Measurements from ENCODE around the gene MAN2B2.

Gene MAN2B2

DNA sequence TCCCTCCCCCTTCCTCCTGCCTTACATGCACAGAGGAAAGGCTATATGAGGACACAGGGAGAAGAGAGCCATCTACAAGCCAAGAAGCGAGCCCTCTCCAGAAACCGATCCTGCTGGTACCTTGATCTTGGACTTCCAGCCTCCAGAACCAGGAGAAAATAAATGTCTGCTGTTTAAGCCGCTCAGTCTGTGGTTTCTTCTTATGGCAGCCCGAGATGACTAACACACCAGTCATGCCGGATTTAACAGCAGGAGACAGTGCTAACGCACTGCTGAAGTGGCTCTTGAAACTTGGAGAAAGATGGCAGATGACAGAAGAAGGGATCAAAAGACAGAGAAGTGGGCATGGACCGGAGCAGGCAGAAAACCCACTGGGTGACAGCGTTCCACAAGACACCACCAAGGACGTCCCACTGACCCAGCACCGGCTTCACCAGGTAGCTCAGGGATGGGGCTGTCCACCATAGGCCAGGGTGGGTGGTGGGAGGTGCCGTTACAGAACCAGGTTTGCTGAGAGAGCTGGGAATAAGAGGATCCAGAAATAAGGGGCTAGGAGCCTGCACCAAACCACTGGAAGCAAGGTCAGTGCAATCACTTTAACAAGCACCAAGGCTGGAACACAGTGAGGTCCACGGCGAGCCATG, 6.2 kb upstream of the MAN2B2 start:
- DNase-seq, result no peak

DNA sequence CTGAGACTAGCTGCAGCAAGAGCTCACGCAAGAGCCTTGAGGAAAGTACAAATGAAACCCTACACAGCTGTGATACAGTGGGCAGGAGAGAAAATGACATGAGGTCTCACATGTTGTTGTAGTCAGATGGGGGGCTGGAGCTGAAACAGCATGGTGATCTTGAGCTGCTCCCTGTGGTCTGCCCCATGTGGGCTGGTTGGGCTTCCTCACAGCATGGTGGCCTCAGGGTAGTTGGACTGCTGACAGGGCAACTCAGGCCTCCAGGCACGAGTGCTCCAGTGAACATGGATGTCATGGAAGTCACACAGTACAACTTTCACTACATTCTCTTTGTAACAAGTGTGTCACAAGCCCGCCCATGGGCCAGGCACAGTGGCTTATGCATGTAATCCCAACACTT, 3.4 kb upstream of the MAN2B2 start:
- no peak for DNase-seq

DNA sequence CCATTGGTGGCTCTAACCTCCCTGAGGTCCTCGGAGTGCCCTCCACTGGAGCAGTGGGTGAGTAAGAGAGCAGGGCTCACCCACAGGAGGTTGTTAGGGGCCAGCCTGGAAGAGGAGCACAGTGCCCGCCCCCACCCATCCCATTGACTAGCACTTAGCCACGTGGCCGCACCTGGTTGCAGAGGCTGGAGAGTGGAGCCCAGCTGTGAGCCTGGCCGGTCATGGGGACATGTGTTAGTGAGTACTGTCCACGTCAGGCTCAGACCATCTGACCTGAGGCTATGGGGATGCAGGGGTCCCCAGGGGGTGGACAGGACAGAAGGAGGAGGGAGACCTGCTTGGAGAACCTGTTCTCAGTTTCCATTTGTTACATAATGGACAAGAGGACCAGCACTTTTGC, 1.4 kb upstream of the MAN2B2 start:
- no peak for DNase-seq

DNA sequence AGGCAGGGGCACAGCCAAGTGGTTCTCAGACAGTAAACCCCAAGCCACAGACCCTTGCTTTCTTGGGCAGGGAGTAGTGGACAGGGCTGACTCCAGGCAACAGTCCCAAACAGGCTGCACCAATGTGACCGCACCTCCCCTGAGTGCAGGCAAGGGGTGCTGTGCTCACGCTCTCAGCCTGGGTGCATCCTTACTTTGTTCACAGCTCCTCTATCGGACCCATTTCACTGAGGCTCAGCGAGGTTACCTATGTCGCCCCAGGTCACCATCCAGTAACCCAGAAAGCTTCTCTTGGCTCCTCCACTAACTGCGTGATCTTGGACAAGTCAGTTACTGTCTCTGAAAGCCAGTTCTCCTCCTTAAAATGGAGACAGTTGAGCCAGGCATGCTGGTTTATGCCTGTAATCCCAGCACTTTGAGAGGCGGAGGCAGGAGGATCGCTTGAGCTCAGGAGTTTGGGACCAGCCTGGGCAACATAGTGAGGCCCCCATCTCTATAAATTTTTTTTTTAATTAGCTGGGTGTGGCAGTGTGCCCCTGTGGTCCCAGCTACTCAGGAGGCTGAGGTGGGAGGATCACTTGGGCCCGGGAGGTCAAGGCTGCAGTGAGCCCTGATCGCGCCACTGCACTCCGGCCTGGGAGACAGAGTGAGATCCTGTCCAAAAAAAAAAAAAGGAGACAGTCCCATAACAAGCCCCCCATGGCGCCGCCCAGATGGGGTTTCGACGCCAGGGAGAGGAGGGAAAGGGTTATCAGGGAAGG, 823 bp upstream of the MAN2B2 start:
- DNase-seq, result no peak

DNA sequence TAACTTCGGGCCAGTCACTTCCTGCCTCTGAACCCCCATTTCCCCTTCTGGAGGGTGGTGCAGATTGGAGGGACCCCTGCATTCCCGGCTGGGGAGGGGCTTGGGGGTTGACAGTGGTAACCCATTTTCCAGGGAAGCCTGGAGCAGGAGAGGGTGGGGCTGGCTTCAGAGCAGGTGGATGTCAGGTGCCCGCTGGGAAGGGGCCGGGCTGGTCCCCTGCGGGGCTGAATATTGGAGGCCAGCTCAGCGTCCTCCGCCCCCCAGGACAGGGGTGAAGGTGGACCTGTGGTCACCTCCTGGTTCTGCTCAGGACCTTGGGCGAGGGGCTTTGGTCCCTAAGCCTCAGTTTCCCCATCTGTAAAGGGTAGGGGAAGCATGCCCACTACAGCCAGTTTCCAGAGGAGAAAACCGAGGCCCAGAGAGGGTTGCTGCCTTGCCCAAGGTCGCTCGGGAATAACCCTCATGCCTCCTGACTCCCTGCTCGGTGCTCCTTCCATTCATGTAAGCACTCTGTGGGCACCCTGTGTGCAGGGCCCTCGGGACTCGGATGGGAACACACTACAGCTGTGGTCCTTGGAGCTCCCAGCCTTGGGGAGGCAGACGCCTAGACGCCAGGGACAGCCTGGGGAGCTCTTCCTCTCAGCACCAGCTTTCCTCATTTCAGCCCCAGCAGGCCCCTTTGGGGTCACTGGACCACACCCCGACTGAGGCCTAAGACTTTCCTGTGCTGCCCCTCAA, 683 bp downstream of the MAN2B2 start:
- DNase-seq, result no peak

DNA sequence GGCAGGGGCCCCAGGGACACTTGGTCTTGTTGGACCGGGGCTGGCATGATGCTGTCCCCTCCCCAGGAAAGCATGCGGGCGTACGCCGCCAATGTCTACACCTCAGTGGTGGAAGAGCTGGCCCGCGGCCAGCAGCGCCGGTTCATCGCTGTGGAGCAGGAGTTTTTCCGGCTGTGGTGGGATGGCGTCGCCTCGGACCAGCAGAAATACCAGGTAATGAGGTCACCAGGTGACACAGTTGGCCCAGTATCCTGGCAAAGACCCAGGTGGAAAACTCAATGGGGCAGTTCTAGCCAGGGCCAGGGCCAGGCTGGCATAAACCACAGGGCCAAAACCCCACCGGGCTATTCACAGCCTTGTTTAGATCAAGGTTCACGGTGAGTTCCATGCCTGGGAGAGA, 1.5 kb downstream of the MAN2B2 start:
- no peak for DNase-seq

DNA sequence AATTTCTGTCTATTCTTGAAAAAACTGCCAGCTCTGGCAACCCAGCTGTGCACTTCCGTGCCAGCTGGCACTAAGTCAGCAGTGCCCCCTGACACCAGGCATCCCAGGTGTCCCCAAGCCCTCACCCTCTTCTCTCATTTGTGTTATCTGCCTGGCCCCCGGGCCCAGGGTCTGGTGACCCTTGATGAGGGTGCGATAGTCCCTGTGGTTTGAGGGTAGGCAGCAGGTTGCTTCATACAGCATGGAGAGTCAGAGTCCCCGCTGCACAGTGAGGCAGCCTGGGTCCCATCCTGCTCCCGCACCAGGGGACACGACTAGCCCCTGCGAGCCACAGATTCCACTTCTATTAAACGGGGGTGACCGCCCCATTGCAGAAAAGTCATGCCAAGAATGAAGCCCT, 1.9 kb downstream of the MAN2B2 start:
- no peak for DNase-seq

DNA sequence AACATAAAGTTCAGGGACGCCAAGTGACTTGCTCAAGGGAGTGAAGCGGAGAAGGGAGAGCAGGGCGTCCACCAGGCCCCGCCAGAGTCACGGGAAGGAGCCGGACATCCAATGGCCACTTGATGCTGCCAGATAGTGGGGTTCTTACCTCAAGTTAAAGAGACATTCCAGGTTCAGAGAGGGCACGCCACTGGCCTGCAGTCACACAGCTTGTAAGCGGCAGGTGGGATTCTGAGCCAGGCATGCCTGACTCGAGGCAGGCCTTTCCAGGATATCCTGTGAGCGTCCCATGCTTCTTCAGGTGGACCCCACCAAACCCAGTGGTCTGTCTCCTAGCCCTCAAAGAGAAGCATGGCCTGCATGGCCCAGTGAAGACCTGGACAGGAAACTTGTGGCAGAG, 2.4 kb downstream of the MAN2B2 start:
- no peak for DNase-seq

DNA sequence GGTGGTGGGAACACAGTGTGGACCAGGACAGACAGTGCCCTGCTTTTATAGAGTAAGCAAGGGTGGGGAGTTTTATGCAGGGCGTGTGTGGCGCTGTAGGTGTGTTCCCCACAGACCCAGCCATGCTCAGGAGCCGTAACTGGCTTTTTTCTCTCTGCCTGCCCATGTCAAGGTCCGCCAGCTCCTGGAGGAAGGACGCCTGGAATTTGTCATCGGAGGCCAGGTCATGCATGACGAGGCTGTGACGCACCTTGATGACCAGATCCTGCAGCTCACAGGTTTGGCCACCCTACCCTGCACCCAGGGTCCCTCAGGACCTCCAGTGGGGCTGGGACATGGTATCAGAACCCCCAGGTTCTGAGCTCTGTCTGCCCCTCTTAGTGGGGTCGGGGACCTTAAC, 3.2 kb downstream of the MAN2B2 start:
- no peak for DNase-seq

DNA sequence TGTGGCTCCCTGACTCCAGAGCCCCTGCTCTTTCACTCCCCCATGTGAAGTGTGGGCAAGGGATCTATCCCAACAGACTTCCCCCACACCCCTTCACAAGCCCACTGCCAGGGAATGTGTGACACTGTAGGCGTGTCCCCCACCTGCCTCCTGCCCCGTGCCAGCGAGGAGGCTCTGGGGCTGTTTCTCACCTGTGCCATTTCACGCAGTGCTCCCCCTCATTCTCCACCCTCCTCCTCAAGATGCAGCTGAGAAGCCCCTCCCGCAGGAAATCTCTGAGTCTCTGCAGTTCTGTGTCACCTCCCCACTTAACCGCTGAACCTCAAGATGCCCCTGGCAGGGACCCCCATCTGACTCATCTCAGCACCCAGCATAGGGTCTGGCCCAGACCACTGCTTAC, 5.4 kb downstream of the MAN2B2 start:
- no peak for DNase-seq

DNA sequence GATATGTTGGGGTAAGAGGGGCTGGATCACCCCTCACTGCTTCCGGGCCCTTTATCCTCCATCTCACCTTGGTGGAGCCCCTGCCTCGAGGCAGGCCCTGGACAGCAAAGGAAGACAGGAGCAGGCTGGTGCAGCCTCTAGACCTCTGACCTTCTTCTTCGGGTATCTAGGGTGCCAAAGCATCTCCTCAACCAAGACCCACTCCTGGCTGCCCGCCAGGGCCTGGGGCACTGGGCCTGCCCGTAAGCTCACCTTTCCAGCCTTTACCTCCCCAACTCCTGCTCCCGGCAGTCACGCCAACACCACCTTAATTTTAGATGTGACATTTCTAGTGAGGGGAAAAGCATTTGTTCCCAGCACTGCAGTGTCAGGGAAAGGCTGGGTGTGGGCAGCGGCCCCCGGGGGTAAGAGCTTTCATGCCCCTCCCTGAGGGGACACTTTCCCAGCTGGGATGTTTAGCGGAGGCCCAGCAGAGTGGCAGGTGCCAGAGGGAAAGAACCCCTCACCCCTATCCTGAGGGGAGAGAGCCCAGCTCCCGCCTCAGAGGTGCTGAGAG, 6.7 kb downstream of the MAN2B2 start:
- DNase-seq, result no peak

DNA sequence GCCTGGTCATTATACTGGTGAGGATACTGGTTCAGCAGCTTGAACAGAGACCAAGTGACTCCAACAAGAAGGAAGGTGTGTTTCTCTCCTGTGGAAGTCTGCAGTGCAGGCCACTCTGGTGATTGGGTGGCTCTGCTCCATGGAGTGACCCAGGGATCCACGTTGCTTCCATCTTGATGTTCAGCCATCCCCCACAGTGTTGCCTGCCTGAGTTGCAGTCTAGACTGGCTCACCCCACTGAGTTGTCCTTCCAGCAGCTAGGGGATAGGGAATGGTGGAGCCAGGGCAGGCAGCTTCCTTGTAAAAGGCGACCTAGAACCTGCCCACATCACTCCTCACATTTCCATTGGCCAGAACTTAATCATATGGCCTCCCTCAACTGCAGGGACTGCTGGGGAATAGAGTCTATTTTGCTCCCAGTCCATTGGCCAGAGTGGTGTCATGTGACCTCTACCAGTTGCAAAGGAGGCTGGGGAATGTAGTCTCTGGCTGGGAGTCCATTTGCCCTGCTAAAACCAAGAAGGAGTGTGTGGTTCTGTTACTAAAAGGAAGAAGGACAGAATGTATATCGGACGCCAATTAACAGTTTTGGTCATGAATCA, 8.0 kb downstream of the MAN2B2 start:
- no peak for DNase-seq

DNA sequence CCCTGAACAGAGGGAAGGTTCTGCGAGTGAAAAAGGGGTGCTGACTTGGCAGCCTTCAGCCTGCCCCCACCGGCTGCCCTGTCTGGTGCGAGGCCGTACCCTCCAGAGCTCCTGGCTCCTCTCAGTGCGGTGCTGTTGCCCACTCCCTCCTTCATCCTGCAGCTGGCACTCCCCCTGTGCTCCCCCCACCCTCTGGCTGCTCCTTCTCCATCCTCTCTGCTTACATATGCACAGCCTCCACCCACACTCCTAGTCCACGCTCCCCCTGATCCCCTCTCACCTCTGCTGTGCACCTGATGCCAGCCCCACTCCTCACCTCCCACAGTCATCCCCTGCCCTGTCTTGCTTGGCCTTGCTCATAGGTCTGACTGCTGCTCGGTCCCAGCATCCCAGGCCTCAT, 9.9 kb downstream of the MAN2B2 start:
- no peak for DNase-seq

DNA sequence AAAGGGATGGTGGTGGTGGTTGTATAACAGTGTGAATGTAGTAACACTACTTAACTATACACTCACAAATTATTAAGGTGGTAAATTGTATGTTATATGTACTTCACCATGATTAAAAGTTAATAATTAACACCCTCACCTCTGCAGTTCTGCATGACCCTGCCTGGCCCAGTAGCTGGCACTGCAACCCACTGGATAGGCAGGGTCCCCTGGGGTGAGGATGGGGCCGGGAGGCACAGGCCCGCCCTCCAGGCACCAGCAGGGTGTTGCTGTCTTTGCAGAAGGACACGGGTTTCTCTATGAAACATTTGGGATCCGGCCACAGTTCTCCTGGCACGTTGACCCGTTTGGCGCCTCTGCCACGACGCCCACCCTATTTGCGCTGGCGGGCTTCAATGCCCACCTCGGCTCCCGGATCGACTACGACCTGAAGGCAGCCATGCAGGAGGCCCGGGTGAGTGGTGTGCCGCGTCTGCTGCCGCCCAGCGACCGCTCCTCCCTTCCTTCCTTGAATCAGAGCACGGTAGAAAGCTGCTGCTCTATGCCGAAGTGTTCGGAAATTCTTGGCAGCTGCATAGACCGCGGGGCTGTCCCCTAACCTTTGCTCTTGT, 11.8 kb downstream of the MAN2B2 start:
- no peak for DNase-seq

DNA sequence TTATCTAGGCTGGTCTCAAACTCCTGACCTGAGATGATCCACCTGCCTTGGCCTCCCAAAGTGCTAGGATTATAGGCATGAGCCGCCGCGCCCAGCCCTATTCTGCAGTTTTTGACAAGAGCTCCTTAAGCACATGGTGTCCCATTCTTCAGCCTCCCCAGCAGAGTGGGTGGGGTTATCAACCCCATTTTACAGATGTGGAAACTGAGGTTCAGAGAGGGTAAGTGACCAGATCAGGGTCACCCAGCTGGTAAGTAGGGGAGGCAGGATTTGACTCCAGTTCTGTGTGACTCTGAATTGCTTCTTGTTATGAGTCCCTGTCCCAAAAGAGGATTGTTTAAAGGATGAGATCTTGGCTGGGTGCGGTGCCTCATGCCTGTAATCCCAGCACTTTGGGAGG, 14.5 kb downstream of the MAN2B2 start:
- no peak for DNase-seq

DNA sequence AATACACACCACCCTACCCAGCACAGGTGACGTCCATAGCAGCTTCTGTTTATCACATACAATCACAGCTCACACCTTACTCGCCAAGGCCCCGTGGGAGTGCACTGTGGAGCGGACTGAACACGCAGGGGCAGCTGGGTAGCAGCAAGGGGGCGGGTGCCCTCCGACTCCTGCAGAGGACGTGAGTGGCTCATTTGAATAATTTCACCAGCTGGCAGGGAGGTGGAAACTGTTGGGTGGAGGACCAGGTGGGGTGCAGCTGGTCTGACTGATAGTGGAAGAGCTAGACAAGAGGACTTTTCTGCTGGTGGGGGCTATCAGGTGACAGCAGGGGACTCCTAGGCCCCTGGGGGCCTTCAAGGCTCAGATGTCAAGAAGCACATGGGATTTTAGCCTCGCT, 16.3 kb downstream of the MAN2B2 start:
- DNase-seq, result no peak

DNA sequence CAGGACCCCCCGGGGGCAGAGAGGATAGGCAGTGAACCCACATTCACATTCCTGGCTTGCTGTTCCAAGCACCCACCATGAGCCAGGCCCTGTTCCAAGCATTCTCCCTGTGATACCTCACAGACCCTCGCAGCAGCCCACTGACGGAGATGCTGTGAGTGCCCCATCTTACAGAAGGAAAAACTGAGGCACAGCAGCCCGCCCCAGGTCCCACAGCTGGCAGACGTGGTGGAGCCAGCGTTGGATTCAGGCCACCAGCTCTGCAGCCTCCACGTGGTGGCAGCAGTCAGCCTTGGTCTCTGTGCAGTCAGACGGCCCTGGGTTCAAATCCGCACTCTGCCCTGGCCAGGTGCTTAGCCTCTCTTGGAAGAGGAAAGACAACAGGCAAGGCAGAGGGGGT, 16.8 kb downstream of the MAN2B2 start:
- no peak for DNase-seq

DNA sequence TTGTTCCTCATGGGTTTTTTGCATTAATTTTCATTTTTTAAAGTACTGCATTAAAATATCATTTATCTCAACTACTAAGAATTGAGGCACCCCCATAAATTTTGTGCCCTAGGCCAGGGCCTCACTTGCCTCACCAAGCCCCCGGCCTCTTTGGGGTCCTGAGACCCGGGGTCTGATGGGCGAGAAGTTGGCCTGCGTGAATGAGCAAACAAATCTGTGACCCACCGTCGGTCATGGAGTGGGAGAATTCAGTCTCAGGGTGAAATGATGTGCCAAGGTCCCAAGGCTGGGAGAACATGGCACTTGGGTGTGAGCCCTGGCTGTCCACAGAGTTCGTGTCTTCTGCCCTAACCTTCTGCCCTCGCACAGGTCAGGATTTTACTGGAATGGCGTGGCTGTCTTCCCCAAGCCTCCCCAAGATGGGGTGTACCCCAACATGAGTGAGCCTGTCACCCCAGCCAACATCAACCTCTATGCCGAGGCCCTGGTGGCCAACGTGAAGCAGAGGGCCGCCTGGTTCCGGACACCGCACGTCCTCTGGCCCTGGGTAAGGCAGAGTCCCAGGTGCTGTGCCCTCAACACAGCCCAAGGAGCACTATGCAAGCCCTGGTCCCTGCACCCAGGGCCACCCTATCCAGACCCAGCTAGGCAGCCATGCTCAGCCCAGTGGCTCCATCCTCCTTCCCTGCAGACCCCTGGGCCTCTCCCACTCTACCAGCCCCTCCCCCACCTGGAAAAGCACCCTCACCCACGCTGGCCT, 18.0 kb downstream of the MAN2B2 start:
- DNase-seq, result no peak

DNA sequence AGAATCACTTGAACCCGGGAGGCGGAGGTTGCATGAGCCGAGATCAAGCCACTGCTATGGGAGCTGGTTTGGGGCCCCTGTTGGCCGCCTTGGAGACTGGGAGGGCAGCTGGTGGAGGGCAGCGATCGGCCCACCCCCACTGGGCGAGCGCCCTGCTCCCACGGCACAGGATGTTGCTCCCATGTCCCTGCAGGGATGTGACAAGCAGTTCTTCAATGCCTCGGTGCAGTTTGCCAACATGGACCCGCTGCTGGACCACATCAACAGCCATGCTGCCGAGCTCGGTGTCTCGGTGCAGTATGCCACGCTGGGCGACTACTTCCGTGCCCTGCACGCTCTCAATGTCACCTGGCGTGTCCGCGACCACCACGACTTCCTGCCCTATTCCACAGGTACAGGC, 19.4 kb downstream of the MAN2B2 start:
- DNase-seq, result no peak

DNA sequence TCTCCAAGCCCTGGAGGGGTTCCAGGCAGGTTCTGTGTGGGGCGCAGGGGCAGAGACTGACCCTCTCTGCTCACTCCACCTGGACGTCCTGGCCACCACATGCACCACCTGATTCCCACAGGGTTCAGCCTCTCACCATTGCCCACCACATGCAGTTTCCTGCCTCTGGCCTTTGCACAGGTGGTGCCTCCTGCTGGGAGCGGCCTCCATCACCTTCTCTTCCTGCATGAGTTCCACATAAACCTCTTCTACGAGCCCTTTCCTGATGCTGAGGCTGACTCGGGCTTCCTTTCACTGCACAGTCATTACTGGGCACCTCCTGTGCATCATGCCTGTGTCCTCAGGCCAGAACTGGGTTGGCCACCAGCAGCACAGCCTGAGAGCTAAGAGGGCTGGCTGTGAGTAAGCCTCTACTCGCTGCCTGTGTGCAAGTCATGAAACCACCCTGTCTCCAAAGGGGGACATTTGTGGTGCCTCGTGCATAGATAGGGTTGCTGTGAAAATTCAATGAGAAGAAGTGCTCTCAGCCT, 19.9 kb downstream of the MAN2B2 start:
- DNase-seq, result no peak

DNA sequence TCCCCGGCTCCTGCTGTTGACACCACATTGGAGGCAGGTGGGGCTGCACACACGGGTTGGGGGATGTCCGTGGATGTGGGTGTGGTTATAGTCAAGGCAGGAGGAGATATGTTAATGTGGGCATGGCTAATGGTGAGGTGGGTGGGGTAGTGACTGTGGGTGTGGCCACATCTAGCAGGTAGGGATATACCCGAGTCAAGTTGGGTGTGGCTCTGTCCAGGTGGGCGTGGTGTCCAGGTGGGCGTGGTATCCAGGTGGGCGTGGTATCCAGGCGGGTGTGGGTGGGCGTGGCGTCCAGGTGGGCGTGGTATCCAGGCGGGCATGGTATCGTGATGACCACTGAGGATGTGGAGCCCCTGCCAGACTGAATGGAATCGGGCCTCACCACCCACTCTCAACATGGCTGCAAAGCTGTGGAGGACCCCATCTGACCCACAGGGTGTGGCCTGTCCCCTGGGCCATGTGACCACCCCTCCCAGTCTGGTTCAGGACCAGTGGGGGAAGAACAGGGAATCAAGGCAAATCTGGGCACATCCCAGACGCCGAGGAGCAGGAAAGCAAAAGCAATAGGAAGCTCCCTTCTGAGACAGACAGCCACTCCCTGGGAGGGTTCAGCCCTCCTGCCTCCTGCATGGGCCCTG, 21.0 kb downstream of the MAN2B2 start:
- no peak for DNase-seq

DNA sequence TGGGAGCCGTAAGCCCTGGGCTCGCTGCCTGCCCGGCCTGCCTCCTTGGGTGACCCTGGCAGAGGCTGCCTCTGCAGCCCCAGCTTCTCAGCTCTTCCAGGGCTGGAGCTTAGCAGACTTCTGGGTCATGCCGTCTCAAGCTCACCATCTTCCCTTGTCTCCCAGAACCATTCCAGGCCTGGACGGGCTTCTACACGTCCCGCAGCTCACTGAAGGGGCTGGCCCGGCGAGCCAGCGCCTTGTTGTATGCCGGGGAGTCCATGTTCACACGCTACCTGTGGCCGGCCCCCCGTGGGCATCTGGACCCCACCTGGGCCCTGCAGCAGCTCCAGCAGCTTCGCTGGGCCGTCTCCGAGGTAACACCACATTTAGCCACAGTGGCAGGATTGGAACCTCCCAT, 22.0 kb downstream of the MAN2B2 start:
- DNase-seq, result no peak

Measured in activated T-cell treated with anti-CD3 and anti-CD28 coated beads for 4 hours (primary cell).